CD14-positive monocyte (primary cell): Measurements from ENCODE around the gene FHIT. TPM values are rescaled to one million over a fixed set of nuclear protein-coding genes. Genes with fewer than 3 reads are reported as not detected.

Experiments used
- DNase-seq, 3 donors: peaks; one replicate each; pipeline ENCODE4 v3.0.0-alpha.2; 2011 to 2022
- H2AFZ ChIP-seq: 2 replicates; pipeline ENCODE4 v1.6.0; 2012; ENCODE audit warnings: mild to moderate bottlenecking, low read depth, low read length, inconsistent platforms; ENCODE audit not compliant: insufficient read depth, poor library complexity, severe bottlenecking
- H3K27ac ChIP-seq, 2 donors: 1 replicate in 1 of 2; 2 replicates in 1 of 2; pipeline ENCODE4 v1.5.1; 2012 to 2013; ENCODE audit warnings: low read length in 2 of 2, control low read depth in 1 of 2, inconsistent platforms in 1 of 2, low read depth in 1 of 2, mild to moderate bottlenecking in 1 of 2
- H3K27me3 ChIP-seq, 2 donors: one replicate each; pipeline versions ENCODE4 v1.6.0 to v1.6.1; 2011 to 2013; ENCODE audit warnings: low read length in 2 of 2; ENCODE audit not compliant: control insufficient read depth in 2 of 2, insufficient read depth in 2 of 2
- H3K36me3 ChIP-seq, 2 donors: replicated peaks in 1 of 2; 1 replicate in 1 of 2; 2 replicates in 1 of 2; pipeline versions ENCODE4 v1.5.1 to v1.6.1; 2012 to 2013; ENCODE audit warnings: low read length in 2 of 2, control low read depth in 1 of 2, inconsistent platforms in 1 of 2, mild to moderate bottlenecking in 1 of 2; ENCODE audit not compliant: insufficient read depth in 2 of 2, control insufficient read depth in 1 of 2
- H3K4me1 ChIP-seq, 2 donors: 1 replicate in 1 of 2; 2 replicates in 1 of 2; pipeline versions ENCODE4 v1.5.1 to v1.6.1; 2012 to 2013; ENCODE audit warnings: low read length in 2 of 2, control low read depth in 1 of 2, inconsistent platforms in 1 of 2, mild to moderate bottlenecking in 1 of 2, moderate library complexity in 1 of 2; ENCODE audit not compliant: insufficient read depth in 2 of 2, control insufficient read depth in 1 of 2
- H3K4me2 ChIP-seq: replicated peaks from 2 replicates; pipeline ENCODE3; 2012; ENCODE audit warnings: low read length, moderate library complexity, mild to moderate bottlenecking; ENCODE audit not compliant: poor library complexity, severe bottlenecking; ENCODE audit errors: extremely low read depth
- H3K4me3 ChIP-seq, 3 experiments: fragments of 200-600 bp in 1 of 3; sonication (generic) in 1 of 3; replicated peaks in 1 of 3; 1 replicate in 2 of 3; 2 replicates in 1 of 3; pipeline ENCODE4 v1.5.1; 2011 to 2013; ENCODE audit warnings: low read length in 3 of 3, mild to moderate bottlenecking in 3 of 3, control low read depth in 2 of 3, low read depth in 2 of 3, inconsistent platforms in 1 of 3, moderate library complexity in 1 of 3
- H3K79me2 ChIP-seq: 2 replicates; pipeline ENCODE4 v1.6.0; 2012; ENCODE audit warnings: mild to moderate bottlenecking, control low read depth, inconsistent platforms, low read length, moderate library complexity; ENCODE audit not compliant: insufficient read depth
- H3K9ac ChIP-seq: 2 replicates; pipeline ENCODE4 v1.6.0; 2017; ENCODE audit warnings: low read length, mild to moderate bottlenecking; ENCODE audit not compliant: insufficient read depth, poor library complexity, severe bottlenecking
- H3K9me3 ChIP-seq, 2 donors: replicated peaks in 1 of 2; 1 replicate in 1 of 2; 2 replicates in 1 of 2; pipeline versions ENCODE4 v1.5.1 to v1.6.1; 2012 to 2013; ENCODE audit warnings: low read length in 2 of 2, control low read depth in 1 of 2; ENCODE audit not compliant: control insufficient read depth in 1 of 2, insufficient read depth in 1 of 2
- H4K20me1 ChIP-seq: 2 replicates; pipeline ENCODE4 v1.6.0; 2012; ENCODE audit warnings: mild to moderate bottlenecking, low read length, control low read depth, moderate library complexity; ENCODE audit not compliant: insufficient read depth
- H3K27ac Mint-ChIP-seq, 7 donors: one replicate each; pipeline ENCODE4 v1.8.0; 2020; ENCODE audit warnings: mild to moderate bottlenecking in 7 of 7, mixed read lengths in 7 of 7, moderate library complexity in 6 of 7, inconsistent platforms in 2 of 7
- H3K27me3 Mint-ChIP-seq, 3 donors: one replicate each; pipeline ENCODE4 v1.8.0; 2021 to 2022; ENCODE audit warnings: low read depth in 3 of 3, mild to moderate bottlenecking in 3 of 3, mixed read lengths in 3 of 3, moderate library complexity in 3 of 3, inconsistent platforms in 1 of 3
- H3K36me3 Mint-ChIP-seq, 2 donors: one replicate each; pipeline ENCODE4 v1.8.0; 2020; ENCODE audit warnings: mixed read lengths in 2 of 2, inconsistent platforms in 1 of 2, mild to moderate bottlenecking in 1 of 2
- H3K4me1 Mint-ChIP-seq: one replicate; pipeline ENCODE4 v1.8.0; 2020; ENCODE audit warnings: mild to moderate bottlenecking, mixed read lengths
- H3K4me3 Mint-ChIP-seq, 2 donors: one replicate each; pipeline ENCODE4 v1.8.0; 2020; ENCODE audit warnings: mild to moderate bottlenecking in 2 of 2, mixed read lengths in 2 of 2, moderate library complexity in 1 of 2
- H3K9me3 Mint-ChIP-seq, 7 donors: one replicate each; pipeline ENCODE4 v1.8.0; 2020 to 2022; ENCODE audit warnings: mixed read lengths in 7 of 7, mild to moderate bottlenecking in 6 of 7, moderate library complexity in 6 of 7, inconsistent platforms in 2 of 7
- WGBS: methylation state at CpG from one replicate; pipeline ENCODE4 v1.1.5; 2013; ENCODE audit warnings: missing lambda C conversion rate; ENCODE audit not compliant: insufficient coverage; 5-methylcytosine and 5-hydroxymethylcytosine counted together
- intact Hi-C, 2 donors: fragments of 100-400 bp; cut with micrococcal nuclease; formaldehyde crosslinking; loops; one replicate each; pipeline versions ENCODE4 v1.15.0 to v1.15.1; 2023
- polyA plus RNA-seq, 3 donors: library from polyadenylated mRNA; depleted of rRNA in 1 of 3; unstranded in 2 of 3; stranded (reverse) in 1 of 3; fragments of 300-500 nt in 2 of 3; fragments of >200 nt in 1 of 3; fragmentation: Illumina TruSeq in 2 of 3; gene quantifications; 1 replicate in 2 of 3; 2 replicates in 1 of 3; pipeline ENCODE4 v1.2.3, GENCODE V29; 2012 to 2021
- TF ChIP-seq, protein P1 (sequence below): fragments of 200-600 bp; IDR thresholded peaks from one replicate; pipeline ENCODE4 v1.8.0; 2022; ENCODE audit warnings: antibody characterized with exemption, mild to moderate bottlenecking

The FHIT gene
- polyA plus RNA-seq, 3 donors: 1.7 to 3.4 (median 3.2) TPM

DNA sequence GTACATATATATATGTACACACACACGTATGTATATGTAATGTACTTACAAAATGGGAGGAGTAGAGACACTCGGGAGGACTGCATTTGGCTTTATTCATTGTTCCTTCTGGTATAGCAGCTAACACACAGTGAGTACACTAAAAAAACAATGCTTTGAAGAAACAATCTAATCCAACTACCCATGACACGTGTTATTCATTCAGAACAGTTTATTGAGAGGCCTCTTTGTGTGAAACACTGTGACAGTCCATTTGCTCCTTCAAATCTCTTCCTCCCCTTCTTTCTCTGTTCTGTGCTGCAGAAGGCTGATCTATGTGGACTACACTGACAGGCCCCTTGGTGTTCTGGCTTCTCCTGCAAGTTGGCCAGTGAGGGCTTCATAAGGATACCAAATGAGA, 1125.6 kb downstream of the FHIT start:
- H3K4me1 Mint-ChIP-seq: no peaks in the 10 kb centered on the region
- H3K27ac Mint-ChIP-seq: peak overlapping the region in 2 of 7 donors; percentile 13 to 55
- Histone ChIP-seq H3K9me3 (no peaks in the 10 kb centered on the region), H3K27me3 (no peaks in the 10 kb centered on the region), H3K27ac (no peak overlapping the region), H3K79me2 (no peaks in the 10 kb centered on the region), H3K4me1 (no peaks in the 10 kb centered on the region), H3K9ac (no peak overlapping the region), H3K4me2 (no peak overlapping the region), H4K20me1 (no peaks in the 10 kb centered on the region), H2AFZ (no peak overlapping the region), H3K4me3 (no peak overlapping the region), H3K36me3 (no peaks in the 10 kb centered on the region)
- H3K4me3 Mint-ChIP-seq: no peak overlapping the region
- no peaks in the 10 kb centered on the region for H3K36me3 Mint-ChIP-seq
- H3K9me3 Mint-ChIP-seq: peaks cover 0 to 3% (median 0%) of the 10 kb centered on the region in 7 donors
- H3K27me3 Mint-ChIP-seq: peaks cover 0 to 4% (median 0%) of the 10 kb centered on the region in 3 donors
- TF ChIP-seq, protein P1, sequence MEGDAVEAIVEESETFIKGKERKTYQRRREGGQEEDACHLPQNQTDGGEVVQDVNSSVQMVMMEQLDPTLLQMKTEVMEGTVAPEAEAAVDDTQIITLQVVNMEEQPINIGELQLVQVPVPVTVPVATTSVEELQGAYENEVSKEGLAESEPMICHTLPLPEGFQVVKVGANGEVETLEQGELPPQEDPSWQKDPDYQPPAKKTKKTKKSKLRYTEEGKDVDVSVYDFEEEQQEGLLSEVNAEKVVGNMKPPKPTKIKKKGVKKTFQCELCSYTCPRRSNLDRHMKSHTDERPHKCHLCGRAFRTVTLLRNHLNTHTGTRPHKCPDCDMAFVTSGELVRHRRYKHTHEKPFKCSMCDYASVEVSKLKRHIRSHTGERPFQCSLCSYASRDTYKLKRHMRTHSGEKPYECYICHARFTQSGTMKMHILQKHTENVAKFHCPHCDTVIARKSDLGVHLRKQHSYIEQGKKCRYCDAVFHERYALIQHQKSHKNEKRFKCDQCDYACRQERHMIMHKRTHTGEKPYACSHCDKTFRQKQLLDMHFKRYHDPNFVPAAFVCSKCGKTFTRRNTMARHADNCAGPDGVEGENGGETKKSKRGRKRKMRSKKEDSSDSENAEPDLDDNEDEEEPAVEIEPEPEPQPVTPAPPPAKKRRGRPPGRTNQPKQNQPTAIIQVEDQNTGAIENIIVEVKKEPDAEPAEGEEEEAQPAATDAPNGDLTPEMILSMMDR: no peak
- DNase-seq: no peak
- intact Hi-C loops: no loop called here
- WGBS: 100% methylated on average over 1 of the region's 3 CpGs

DNA sequence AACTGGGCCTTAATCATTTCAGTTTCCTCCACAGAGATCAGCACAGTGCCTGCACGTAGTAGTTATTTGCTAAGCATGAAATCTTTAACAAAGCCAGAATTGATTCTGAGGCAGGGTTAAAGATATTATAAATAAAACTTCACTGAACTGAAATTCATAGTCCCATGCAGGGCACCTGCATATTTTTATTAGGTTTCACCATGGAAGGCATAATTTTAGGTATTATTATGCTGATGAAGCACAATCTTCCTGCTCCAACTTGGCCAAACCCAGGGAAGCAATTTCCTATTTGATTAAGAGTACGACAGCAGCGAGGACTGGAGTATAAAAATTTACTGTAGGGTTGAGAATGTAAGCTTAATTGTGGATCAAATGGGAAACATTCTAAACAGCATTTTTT, 1131.0 kb downstream of the FHIT start:
- H3K27me3 ChIP-seq: no peaks in the 10 kb centered on the region
- intact Hi-C loops: no loop called here
- TF ChIP-seq, protein P1: no peak

More for the DNA sequence above, 1131.0 kb downstream of the FHIT start:
- H3K4me1 Mint-ChIP-seq: no peaks in the 10 kb centered on the region
- no peaks in the 10 kb centered on the region for H3K9me3 Mint-ChIP-seq
- no peaks in the 10 kb centered on the region for H3K79me2 ChIP-seq
- H3K4me3 Mint-ChIP-seq: no peak overlapping the region
- no peaks in the 10 kb centered on the region for H3K36me3 ChIP-seq
- H3K4me1 ChIP-seq: no peaks in the 10 kb centered on the region
- no peak overlapping the region for H3K27ac ChIP-seq
- H2AFZ ChIP-seq: no peak overlapping the region
- peaks cover 0 to 2% (median 0%) of the 10 kb centered on the region in 3 donors for H3K27me3 Mint-ChIP-seq
- WGBS: no CpG with 5 or more reads among the region's 3 CpGs
- H3K36me3 Mint-ChIP-seq: no peaks in the 10 kb centered on the region
- no peak overlapping the region for H3K9ac ChIP-seq
- H3K27ac Mint-ChIP-seq: no peak overlapping the region
- no peaks in the 10 kb centered on the region for H3K9me3 ChIP-seq
- no peak for DNase-seq
- H4K20me1 ChIP-seq: no peaks in the 10 kb centered on the region
- no peak overlapping the region for H3K4me3 ChIP-seq
- H3K4me2 ChIP-seq: no peak overlapping the region
